Occipital lobe (tissue), 2 donors: ENCODE measurements around the gene TRIM47. TPM values are rescaled to one million over a fixed set of nuclear protein-coding genes. Genes with fewer than 3 reads are reported as not detected.

ENCODE experiments used
- DNase-seq: peaks from one replicate; lab custom pipeline; 2025; lab: John Stamatoyannopoulos, UW
- total RNA-seq: library from RNA; depleted of rRNA; stranded (reverse); fragments of >200 nt; gene quantifications from one replicate; pipeline ENCODE4 v1.2.3, GENCODE V29; 2014

The TRIM47 gene
- total RNA-seq, 1 donor from 2014 or later: 12.3 TPM

GRCh38 chr17:75832652-75833400, 45.6 kb downstream of the TRIM47 start:
- DNase-seq: no peak

- DNase-seq: no peak
Measured at GRCh38 chr17:75832164-75832651, 46.2 kb downstream of the TRIM47 start.

GRCh38 chr17:75831032-75831571, 47.3 kb downstream of the TRIM47 start:
- DNase-seq: no peak

- DNase-seq: no peak
Measured at GRCh38 chr17:75830164-75831031, 48.0 kb downstream of the TRIM47 start.

GRCh38 chr17:75829747-75830146, 48.6 kb downstream of the TRIM47 start:
- DNase-seq: no peak

- DNase-seq: no peak
Measured at GRCh38 chr17:75828741-75829140, 49.6 kb downstream of the TRIM47 start.

GRCh38 chr17:75828076-75828400, 50.3 kb downstream of the TRIM47 start:
- no peak for DNase-seq

- no peak for DNase-seq
Measured at GRCh38 chr17:75827308-75828075, 50.9 kb downstream of the TRIM47 start.

- DNase-seq: no peak
Measured at GRCh38 chr17:75826561-75827307, 51.6 kb downstream of the TRIM47 start.

GRCh38 chr17:75825748-75826370, 52.5 kb downstream of the TRIM47 start:
- no peak for DNase-seq

- no peak for DNase-seq
Measured at GRCh38 chr17:75825149-75825552, 53.2 kb downstream of the TRIM47 start.

- no peak for DNase-seq
Measured at GRCh38 chr17:75824666-75825065, 53.7 kb downstream of the TRIM47 start.

Other genes with a start within 250 kb of the TRIM47 start
- 0.47 TPM for gene SMIM5, start 245.1 kb downstream of the TRIM47 start, total RNA-seq
- gene RECQL5, start 211.4 kb downstream of the TRIM47 start, total RNA-seq: 9.8 TPM
- 34.0 TPM for gene SAP30BP, start 211.2 kb downstream of the TRIM47 start, total RNA-seq
- gene ITGB4, start 157.1 kb downstream of the TRIM47 start, total RNA-seq: 2.7 TPM
- gene GALK1, start 113.4 kb downstream of the TRIM47 start, total RNA-seq: 11.4 TPM
- gene UNK, start 93.8 kb downstream of the TRIM47 start, total RNA-seq: 29.2 TPM
- 1.1 TPM for gene UNC13D, start 34.2 kb downstream of the TRIM47 start, total RNA-seq
- gene WBP2, start 23.2 kb downstream of the TRIM47 start, total RNA-seq: 25.9 TPM
- gene TRIM65, start 18.4 kb upstream of the TRIM47 start, total RNA-seq: 11.9 TPM
- 30.7 TPM for gene MRPL38, start 26.3 kb upstream of the TRIM47 start, total RNA-seq
- gene FBF1, start 62.5 kb upstream of the TRIM47 start, total RNA-seq: 10.1 TPM
- 94.1 TPM for gene ACOX1, start 100.6 kb upstream of the TRIM47 start, total RNA-seq
- gene TEN1, start 100.7 kb upstream of the TRIM47 start, total RNA-seq: 7.3 TPM
- 0.78 TPM for gene CDK3, start 122.3 kb upstream of the TRIM47 start, total RNA-seq
- gene EVPL, start 148.7 kb upstream of the TRIM47 start, total RNA-seq: not detected
- gene SRP68, start 193.9 kb upstream of the TRIM47 start, total RNA-seq: 17.0 TPM
- not detected for gene GALR2, start 196.2 kb upstream of the TRIM47 start, total RNA-seq
- gene ZACN, start 200.6 kb upstream of the TRIM47 start, total RNA-seq: not detected
- 93.3 TPM for gene EXOC7, start 225.2 kb upstream of the TRIM47 start, total RNA-seq